OCI-LY7 (cell line): ENCODE measurements around the gene RAET1E. TPM values are rescaled to one million over a fixed set of nuclear protein-coding genes. Genes with fewer than 3 reads are reported as not detected.
A peak's percentile ranks its signal among the peaks of the same experiment; 100 is the strongest.

Experiments used
- BruUV-seq: library from RNA; stranded (reverse); fragments of 400-500 nt; replicated peaks from 2 replicates; lab custom pipeline; 2021; lab: Mats Ljungman, UMichigan
- CTCF ChIA-PET: fragments of 300-600 bp; sonication (Branson Sonifier 250); formaldehyde crosslinking; loops from one replicate; lab custom pipeline; 2022; ENCODE audit warnings: antibody characterized with exemption; ENCODE audit not compliant: unreplicated experiment; lab: Charles Lee
- POLR2A ChIA-PET: fragments of 300-600 bp; sonication (Branson Sonifier 250); formaldehyde crosslinking; loops from one replicate; lab custom pipeline; 2022; ENCODE audit warnings: antibody characterized with exemption; lab: Charles Lee
- DNase-seq: peaks from one replicate; pipeline ENCODE4 v3.0.0-alpha.2; 2015; ENCODE audit warnings: low spot score
- H2AFZ ChIP-seq: fragments of 200-600 bp; sonication (generic), shearing (Covaris generic); 2 replicates; pipeline ENCODE4 v1.6.1; 2014; ENCODE audit warnings: mild to moderate bottlenecking, antibody characterized with exemption, low read length, moderate library complexity
- H3K27ac ChIP-seq: fragments of 200-600 bp; sonication (generic); 2 replicates; pipeline ENCODE4 v1.5.1; 2014; ENCODE audit warnings: mixed run types, low read depth, mild to moderate bottlenecking, moderate library complexity, low read length, inconsistent platforms; ENCODE audit not compliant: poor library complexity, severe bottlenecking
- H3K36me3 ChIP-seq: fragments of 200-600 bp; sonication (generic); 2 replicates; pipeline ENCODE4 v1.6.1; 2014; ENCODE audit warnings: mild to moderate bottlenecking, antibody characterized with exemption, low read length, moderate library complexity, mixed read lengths; ENCODE audit not compliant: insufficient read depth
- H3K4me1 ChIP-seq: fragments of 200-600 bp; sonication (generic); 2 replicates; pipeline ENCODE4 v1.5.1; 2014; ENCODE audit warnings: mild to moderate bottlenecking, low read length; ENCODE audit not compliant: insufficient read depth, poor library complexity, severe bottlenecking
- H3K4me2 ChIP-seq: fragments of 200-600 bp; sonication (generic); 2 replicates; pipeline ENCODE4 v1.6.1; 2014; ENCODE audit warnings: mild to moderate bottlenecking, low read length
- H3K4me3 ChIP-seq: fragments of 200-600 bp; sonication (generic); 2 replicates; pipeline ENCODE4 v1.5.1; 2014; ENCODE audit warnings: mild to moderate bottlenecking, low read depth, low read length; ENCODE audit not compliant: poor library complexity, severe bottlenecking
- H3K79me2 ChIP-seq: fragments of 200-600 bp; sonication (generic); 2 replicates; pipeline ENCODE4 v1.6.1; 2016; ENCODE audit warnings: low read depth, mild to moderate bottlenecking, low read length, moderate library complexity, mixed read lengths; ENCODE audit not compliant: insufficient read depth
- H3K9me2 ChIP-seq: fragments of 200-600 bp; sonication (generic); 2 replicates; pipeline ENCODE4 v1.6.1; 2016; ENCODE audit warnings: mild to moderate bottlenecking, low read length, mixed read lengths; ENCODE audit not compliant: insufficient read depth
- H3K9me3 ChIP-seq: fragments of 200-600 bp; sonication (generic); 2 replicates; pipeline ENCODE4 v1.6.1; 2014; ENCODE audit warnings: mild to moderate bottlenecking, mixed run types, low read length, mixed read lengths
- H4K20me1 ChIP-seq: fragments of 200-600 bp; sonication (generic); 2 replicates; pipeline ENCODE4 v1.6.1; 2014; ENCODE audit warnings: mild to moderate bottlenecking, antibody characterized with exemption, low read length, moderate library complexity, mixed read lengths; ENCODE audit not compliant: insufficient read depth
- EZH2phosphoT487 ChIP-seq: fragments of 200-600 bp; sonication (generic); IDR thresholded peaks from 2 replicates; pipeline ENCODE4 v1.6.1; 2018; ENCODE audit warnings: low read depth, borderline replicate concordance, mild to moderate bottlenecking, mixed run types, antibody characterized with exemption, low read length, moderate library complexity, mixed read lengths
- intact Hi-C: fragments of 100-400 bp; cut with micrococcal nuclease; formaldehyde crosslinking; loops from one replicate; pipeline ENCODE4 v1.10.0; 2022; ENCODE audit not compliant: unreplicated experiment
- total RNA-seq, 2 experiments: library from RNA; depleted of rRNA in 1 of 2; stranded (reverse); fragments of >200 nt in 1 of 2; shearing (Covaris generic) in 1 of 2; gene quantifications; 2 replicates each; pipeline ENCODE4 v1.2.3, GENCODE V29; 2014 to 2022
- TF ChIP-seq, protein P1 (sequence below): fragments of 200-600 bp; sonication (generic); conservative IDR thresholded peaks from 2 replicates; pipeline ENCODE4 v1.5.1; 2014; ENCODE audit warnings: mild to moderate bottlenecking, antibody characterized with exemption, low read length, moderate library complexity, mixed read lengths

RAET1E gene
- total RNA-seq, 2 experiments from 2014 or later = not detected

DNA sequence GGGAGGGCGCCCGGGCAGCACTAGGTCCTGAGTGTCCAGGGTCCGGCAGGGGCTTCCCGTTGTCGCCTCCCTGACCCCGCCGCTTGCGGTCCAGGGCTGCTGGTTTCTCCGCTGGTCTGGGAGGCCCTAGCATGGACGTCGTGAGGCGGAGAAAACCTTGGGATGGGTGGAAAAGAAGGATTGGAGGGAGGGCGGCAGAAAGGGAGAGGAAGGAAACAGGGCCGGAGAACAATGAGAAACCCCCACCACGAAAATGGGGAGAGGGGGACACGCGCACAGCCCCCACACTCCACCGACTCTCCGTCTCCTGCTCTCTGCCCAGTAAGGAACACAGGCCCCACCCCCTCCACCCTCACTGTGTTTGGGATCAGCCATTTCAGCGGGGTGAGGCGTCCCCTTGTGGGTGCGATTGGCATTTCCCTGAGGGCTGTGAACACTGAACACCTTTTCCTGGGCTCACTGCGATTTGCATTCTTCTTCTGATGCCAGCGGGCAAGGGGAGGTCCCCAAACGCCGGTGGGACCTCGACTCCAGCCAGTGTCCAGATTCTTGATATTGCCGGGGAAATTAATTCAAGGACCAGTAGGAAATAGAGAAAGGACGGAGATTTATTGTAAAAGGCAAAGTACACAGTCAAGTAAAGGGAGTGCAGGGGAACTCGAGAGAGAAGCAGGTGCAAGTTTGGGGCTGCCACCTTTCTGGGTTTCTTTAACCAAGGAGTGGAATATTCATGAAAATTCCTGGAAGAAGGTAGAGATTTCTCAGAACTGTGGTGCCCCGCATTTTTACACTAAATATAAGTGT lies 28.3 kb upstream of the RAET1E start:
- peak; percentile 75 for DNase-seq
- POLR2A ChIA-PET = interaction anchor here (0.6 kb wide), 1 partner anchor 28 kb away, joined by 3 read pairs; no protein-coding TSS in a partner anchor
- Histone ChIP-seq H3K9me2 (no peaks in the 10 kb centered on the region), H3K27ac (no peak overlapping the region), H3K9me3 (no peaks in the 10 kb centered on the region), H3K79me2 (no peaks in the 10 kb centered on the region), H4K20me1 (no peaks in the 10 kb centered on the region), H3K4me3 (peak overlapping the region; percentile 22), H3K4me2 (peak overlapping the region; percentile 42), H3K4me1 (peaks cover 11% of the 10 kb centered on the region), H3K36me3 (no peaks in the 10 kb centered on the region), H2AFZ (peak overlapping the region; percentile 40; the same call in 1 of the 2 replicates)
- CTCF ChIA-PET = no interaction called here
- TF ChIP-seq EZH2phosphoT487 = no peak
- TF ChIP-seq, protein P1, sequence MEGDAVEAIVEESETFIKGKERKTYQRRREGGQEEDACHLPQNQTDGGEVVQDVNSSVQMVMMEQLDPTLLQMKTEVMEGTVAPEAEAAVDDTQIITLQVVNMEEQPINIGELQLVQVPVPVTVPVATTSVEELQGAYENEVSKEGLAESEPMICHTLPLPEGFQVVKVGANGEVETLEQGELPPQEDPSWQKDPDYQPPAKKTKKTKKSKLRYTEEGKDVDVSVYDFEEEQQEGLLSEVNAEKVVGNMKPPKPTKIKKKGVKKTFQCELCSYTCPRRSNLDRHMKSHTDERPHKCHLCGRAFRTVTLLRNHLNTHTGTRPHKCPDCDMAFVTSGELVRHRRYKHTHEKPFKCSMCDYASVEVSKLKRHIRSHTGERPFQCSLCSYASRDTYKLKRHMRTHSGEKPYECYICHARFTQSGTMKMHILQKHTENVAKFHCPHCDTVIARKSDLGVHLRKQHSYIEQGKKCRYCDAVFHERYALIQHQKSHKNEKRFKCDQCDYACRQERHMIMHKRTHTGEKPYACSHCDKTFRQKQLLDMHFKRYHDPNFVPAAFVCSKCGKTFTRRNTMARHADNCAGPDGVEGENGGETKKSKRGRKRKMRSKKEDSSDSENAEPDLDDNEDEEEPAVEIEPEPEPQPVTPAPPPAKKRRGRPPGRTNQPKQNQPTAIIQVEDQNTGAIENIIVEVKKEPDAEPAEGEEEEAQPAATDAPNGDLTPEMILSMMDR = peak; percentile 83
- BruUV-seq = no TSS peak
- intact Hi-C loops = loop anchor here (1.0 to 10.0 kb wide), 4 partner anchors 86 to 361 kb away; partner anchors contain the start of gene GINM1

DNA sequence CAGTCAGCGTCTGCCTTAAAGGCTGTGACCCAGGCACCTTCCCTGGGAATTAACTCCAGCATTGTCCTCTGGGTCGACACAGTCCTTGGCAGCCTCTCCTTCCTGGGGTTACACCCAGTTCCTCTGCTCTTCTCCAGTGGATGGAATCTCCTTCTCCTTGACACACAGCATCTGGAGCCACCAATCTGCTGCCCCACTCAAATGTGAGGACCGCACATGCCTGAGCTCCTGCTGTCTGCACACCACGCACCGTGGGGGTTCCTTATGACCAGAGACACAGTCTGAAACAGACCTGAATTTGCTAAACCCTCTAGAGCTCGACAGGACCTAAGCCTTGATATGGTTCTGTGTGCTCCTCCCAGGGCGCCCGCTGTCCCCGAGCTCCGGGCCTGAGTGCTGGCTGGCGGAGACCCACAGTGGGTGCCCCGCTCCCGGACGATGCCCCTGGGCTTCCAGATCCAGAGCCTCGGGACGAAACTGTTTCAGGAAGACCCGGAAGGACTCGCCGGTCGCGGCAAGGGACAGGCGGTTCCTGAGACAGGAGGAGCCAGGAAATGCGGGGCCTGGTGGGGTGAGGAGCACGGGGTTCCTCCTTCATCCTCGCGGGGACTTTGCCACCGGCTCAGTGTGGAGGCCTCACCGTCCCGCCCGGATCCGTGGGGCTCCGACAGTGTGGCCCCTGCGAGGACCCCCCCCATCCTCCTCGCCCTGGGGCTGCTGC lies 27.5 kb upstream of the RAET1E start:
- TF ChIP-seq, protein P1 = no peak
- no peak for TF ChIP-seq EZH2phosphoT487
- POLR2A ChIA-PET = no interaction called here
- intact Hi-C loops = loop anchor here (10.0 kb wide), 1 partner anchor 361 kb away; the partner anchor contains the start of gene GINM1
- Histone ChIP-seq H2AFZ (peak overlapping the region; percentile 40; the same call in 1 of the 2 replicates), H4K20me1 (no peaks in the 10 kb centered on the region), H3K27ac (no peak overlapping the region), H3K9me3 (no peaks in the 10 kb centered on the region), H3K36me3 (no peaks in the 10 kb centered on the region), H3K4me1 (peaks cover 11% of the 10 kb centered on the region), H3K4me3 (peak overlapping the region; percentile 22), H3K4me2 (peak overlapping the region; percentile 42), H3K9me2 (no peaks in the 10 kb centered on the region), H3K79me2 (no peaks in the 10 kb centered on the region)
- DNase-seq = no peak
- CTCF ChIA-PET = interaction anchor here (1.1 to 2.0 kb wide), 2 partner anchors 85 to 90 kb away, joined by 4 read pairs; no protein-coding TSS in a partner anchor
- BruUV-seq = no TSS peak
